Panc1 (cell line): Measurements from ENCODE around the gene DUSP9.

Experiments
- CTCF ChIP-seq: fragments of 450-650 bp; IDR thresholded peaks from 2 replicates; pipeline ENCODE4 v1.5.1; 2017; ENCODE audit warnings: mild to moderate bottlenecking
- POLR2AphosphoS5 ChIP-seq: IDR thresholded peaks from 2 replicates; pipeline ENCODE4 v1.6.1; 2012; ENCODE audit warnings: mild to moderate bottlenecking, low read depth, low read length, moderate library complexity

- TF ChIP-seq CTCF (peak; percentile 25), POLR2AphosphoS5 (no peak)
Measured at GRCh38 chrX:153644356-153645125, 2.5 kb upstream of the DUSP9 start.
